Kidney (tissue), 14 donors: ENCODE results near the gene TMEM223. TPM values are rescaled to one million over a fixed set of nuclear protein-coding genes. Genes with fewer than 3 reads are reported as not detected.
"Not testable (repeated sequence)": the region's sequence is repeated elsewhere in the genome, so short reads cannot be mapped to it uniquely, and the experiment has no call there.

Source experiments
- DNase-seq, 5 donors: peaks; one replicate each; pipeline ENCODE4 v3.0.0-alpha.2; 2013 to 2020
- FAIRE-seq: peaks from 2 replicates; lab custom pipeline; 2012; peaks lifted over from hg19 to GRCh38; lab: Jason Lieb, UNC
- H3K27ac ChIP-seq, 2 donors: one replicate each; pipeline ENCODE4 v1.7.0; 2013; ENCODE audit warnings: low read depth in 2 of 2, low read length in 2 of 2, inconsistent platforms in 1 of 2
- H3K27me3 ChIP-seq: one replicate; pipeline ENCODE4 v1.7.1; 2013; ENCODE audit warnings: low read length, inconsistent platforms; ENCODE audit not compliant: control insufficient read depth, insufficient read depth
- H3K36me3 ChIP-seq, 3 donors: one replicate each; pipeline versions ENCODE4 v1.7.0 to v1.7.1; 2013; ENCODE audit warnings: low read length in 3 of 3, control low read depth in 1 of 3, inconsistent platforms in 1 of 3; ENCODE audit not compliant: insufficient read depth in 3 of 3, control insufficient read depth in 2 of 3
- H3K4me1 ChIP-seq, 3 donors: one replicate each; pipeline versions ENCODE4 v1.7.0 to v1.7.1; 2013; ENCODE audit warnings: low read length in 3 of 3, inconsistent platforms in 1 of 3, low read depth in 1 of 3; ENCODE audit not compliant: control insufficient read depth in 2 of 3, insufficient read depth in 2 of 3
- H3K4me3 ChIP-seq, 3 donors: one replicate each; pipeline versions ENCODE4 v1.7.0 to v1.8.1; 2013; ENCODE audit warnings: low read length in 3 of 3, control low read depth in 1 of 3, inconsistent platforms in 1 of 3
- H3K9ac ChIP-seq, 3 donors: one replicate each; pipeline versions ENCODE4 v1.7.0 to v1.7.1; 2013; ENCODE audit warnings: low read length in 3 of 3, control low read depth in 1 of 3, inconsistent platforms in 1 of 3
- H3K9me3 ChIP-seq, 3 donors: one replicate each; pipeline versions ENCODE4 v1.7.0 to v1.7.1; 2013; ENCODE audit warnings: low read length in 3 of 3, control low read depth in 1 of 3, inconsistent platforms in 1 of 3; ENCODE audit not compliant: control insufficient read depth in 2 of 3, insufficient read depth in 1 of 3
- intact Hi-C: fragments of 100-400 bp; cut with DNase I; formaldehyde crosslinking; loops from one replicate; pipeline ENCODE4 v1.11.1; 2022
- polyA plus RNA-seq: library from polyadenylated mRNA; stranded (reverse); fragments of 350-450 nt; fragmentation: Illumina TruSeq; extraction: RNeasy Lipid Tissue Mini Kit (QIAGEN cat#74804); gene quantifications from one replicate; pipeline ENCODE4 v1.2.3, GENCODE V29; 2014; ENCODE audit warnings: low read depth, low replicate concordance; ENCODE audit not compliant: insufficient read depth
- total RNA-seq: library from RNA; stranded (reverse); fragmentation: NEBNext Ultra II Directional; extraction: Animal tissue kit (Norgen Biotek cat#: 25700); gene quantifications from one replicate; pipeline ENCODE4 v1.2.1, GENCODE V29; 2021
- TF ChIP-seq, protein P1 (sequence below): IDR thresholded peaks from 3 replicates; pipeline ENCODE4 v1.5.1; 2012; ENCODE audit warnings: mild to moderate bottlenecking, moderate library complexity, borderline replicate concordance; ENCODE audit not compliant: insufficient read depth; ENCODE audit errors: extremely low read depth
- donor health status: control.
- donor health status: control.
- donor health status: control.
- donor health status: control.
- donor health status: control.
- donor health status: DM: yes; HTN: yes; CAD: no.
- donor health status: Normal renal cell carcinoma (clear cell type).

Gene TMEM223
- total and polyA plus RNA-seq, 2 donors from 2014 or later, result 16.5 to 34.9 TPM

DNA sequence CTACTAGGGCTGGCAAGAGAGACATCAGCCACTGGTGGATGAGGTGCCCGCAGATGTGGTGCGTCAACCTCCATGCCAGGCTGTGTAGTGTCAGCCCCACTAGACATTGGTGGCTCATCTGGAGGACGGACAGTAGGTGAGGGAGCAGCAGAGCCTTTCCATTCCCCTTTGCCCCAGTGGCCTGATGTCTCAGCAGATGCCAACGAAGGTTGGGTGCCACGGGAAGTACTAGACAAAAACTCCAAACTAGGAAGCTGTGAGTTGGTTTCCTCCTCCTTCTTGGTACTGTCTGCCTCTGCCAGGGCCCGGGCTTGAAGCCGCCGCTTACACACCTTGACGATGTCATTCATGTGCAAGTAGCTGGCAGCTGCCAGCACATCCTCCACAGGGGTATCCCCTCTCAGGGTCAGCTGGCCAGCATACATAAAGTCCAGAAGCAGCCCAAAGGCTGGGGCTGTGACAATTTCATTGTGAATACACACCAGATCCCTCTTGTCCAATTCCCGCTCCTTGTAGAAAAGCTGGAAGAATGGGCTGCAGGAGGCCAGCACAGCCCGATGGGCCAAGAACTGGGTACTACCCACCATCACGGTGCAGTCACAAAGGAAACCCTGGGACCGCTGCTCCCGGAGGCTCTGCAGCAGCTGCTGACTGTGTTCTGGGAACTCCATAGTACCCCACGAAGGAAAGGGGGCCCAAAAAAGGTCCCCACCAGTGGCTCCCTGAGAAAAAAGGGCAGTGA lies 38.6 kb downstream of the TMEM223 start:
- TF ChIP-seq, protein P1, sequence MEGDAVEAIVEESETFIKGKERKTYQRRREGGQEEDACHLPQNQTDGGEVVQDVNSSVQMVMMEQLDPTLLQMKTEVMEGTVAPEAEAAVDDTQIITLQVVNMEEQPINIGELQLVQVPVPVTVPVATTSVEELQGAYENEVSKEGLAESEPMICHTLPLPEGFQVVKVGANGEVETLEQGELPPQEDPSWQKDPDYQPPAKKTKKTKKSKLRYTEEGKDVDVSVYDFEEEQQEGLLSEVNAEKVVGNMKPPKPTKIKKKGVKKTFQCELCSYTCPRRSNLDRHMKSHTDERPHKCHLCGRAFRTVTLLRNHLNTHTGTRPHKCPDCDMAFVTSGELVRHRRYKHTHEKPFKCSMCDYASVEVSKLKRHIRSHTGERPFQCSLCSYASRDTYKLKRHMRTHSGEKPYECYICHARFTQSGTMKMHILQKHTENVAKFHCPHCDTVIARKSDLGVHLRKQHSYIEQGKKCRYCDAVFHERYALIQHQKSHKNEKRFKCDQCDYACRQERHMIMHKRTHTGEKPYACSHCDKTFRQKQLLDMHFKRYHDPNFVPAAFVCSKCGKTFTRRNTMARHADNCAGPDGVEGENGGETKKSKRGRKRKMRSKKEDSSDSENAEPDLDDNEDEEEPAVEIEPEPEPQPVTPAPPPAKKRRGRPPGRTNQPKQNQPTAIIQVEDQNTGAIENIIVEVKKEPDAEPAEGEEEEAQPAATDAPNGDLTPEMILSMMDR, result no peak
- peak overlapping the region in 2 of 3 donors; percentile 4 to 98 for H3K9ac ChIP-seq
- peak in 1 of 5 donors; percentile 72 for DNase-seq

DNA sequence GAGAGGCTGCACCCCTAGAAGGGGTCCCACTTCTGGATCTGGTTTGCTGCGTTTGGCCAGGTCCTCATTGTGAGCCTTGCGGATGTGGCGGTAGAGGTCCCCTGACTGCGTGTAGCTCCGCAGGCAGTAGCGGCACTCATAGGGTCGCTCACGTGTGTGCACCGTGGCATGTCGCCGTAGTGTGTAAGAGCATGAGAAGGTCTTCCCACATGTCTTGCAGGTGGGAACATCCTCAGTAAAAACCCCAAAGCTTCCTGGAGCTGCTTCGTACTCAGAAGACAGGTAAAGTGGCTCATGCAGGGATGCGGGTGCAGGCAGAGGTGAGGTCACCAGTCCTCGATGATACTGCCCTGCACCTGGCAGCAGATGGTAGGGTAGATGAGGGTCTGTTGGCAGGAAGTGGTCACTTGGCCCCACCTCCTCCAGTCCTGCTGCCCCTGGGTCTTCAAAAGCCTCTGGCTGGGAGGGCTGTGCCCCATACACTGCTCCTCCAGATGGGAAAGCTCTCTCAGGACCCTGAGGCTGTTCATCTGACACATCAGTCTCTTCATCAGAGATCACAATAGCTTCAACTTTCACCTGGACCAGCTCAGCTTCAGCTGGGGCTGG lies 39.5 kb downstream of the TMEM223 start:
- peaks cover 0 to 13% (median 12%) of the 10 kb centered on the region in 3 donors for H3K4me1 ChIP-seq
- H3K27me3 ChIP-seq, result no peaks in the 10 kb centered on the region
- no peak overlapping the region for H3K9ac ChIP-seq
- intact Hi-C loops, result no loop called here
- FAIRE-seq (no peak), DNase-seq (peak in 1 of 5 donors; percentile 70)
- TF ChIP-seq, protein P1, result no peak
- H3K27ac ChIP-seq, result no peak overlapping the region
- H3K4me3 ChIP-seq, result no peak overlapping the region
- peaks cover 0 to 10% (median 4%) of the 10 kb centered on the region in 3 donors for H3K36me3 ChIP-seq
- no peaks in the 10 kb centered on the region for H3K9me3 ChIP-seq

More for the DNA sequence above, 38.6 kb downstream of the TMEM223 start:
- Histone ChIP-seq H3K9me3 (no peaks in the 10 kb centered on the region), H3K36me3 (peaks cover 0 to 10% (median 4%) of the 10 kb centered on the region in 3 donors), H3K27me3 (no peaks in the 10 kb centered on the region), H3K27ac (peak overlapping the region; percentile 3 to 99), H3K4me3 (peak overlapping the region; percentile 94 to 99 (median 99)), H3K4me1 (peaks cover 0 to 13% (median 12%) of the 10 kb centered on the region in 3 donors)
- FAIRE-seq, result no peak
- intact Hi-C loops, result no loop called here

DNA sequence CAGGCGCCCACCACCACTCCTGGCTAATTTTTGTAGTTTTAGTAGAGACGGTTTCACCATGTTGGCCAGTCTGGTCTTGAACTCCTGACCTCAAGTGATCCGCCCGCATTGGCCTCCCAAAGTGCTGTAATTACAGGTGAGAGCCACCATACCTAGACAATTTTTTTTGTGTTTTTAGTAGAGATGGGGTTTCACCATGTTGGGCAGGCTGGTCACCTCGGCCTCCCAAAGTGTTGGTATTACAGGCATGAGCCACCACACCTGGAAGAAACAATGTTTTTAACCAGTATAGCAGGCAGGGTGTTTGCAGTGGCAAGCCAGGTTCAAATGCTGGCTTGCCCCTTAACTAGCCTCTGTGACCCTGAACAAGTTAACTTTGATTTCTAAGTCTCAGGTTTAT lies 41.9 kb downstream of the TMEM223 start:
- DNase-seq, result peak in 1 of 5 donors; percentile 17
- intact Hi-C loops, H3K27ac ChIP-seq, H3K9me3 ChIP-seq, H3K4me3 ChIP-seq, FAIRE-seq, H3K9ac ChIP-seq, H3K27me3 ChIP-seq: not testable (repeated sequence)
- Histone ChIP-seq H3K4me1 (peaks cover 0 to 13% (median 12%) of the 10 kb centered on the region in 3 donors), H3K36me3 (peaks cover 0 to 10% (median 4%) of the 10 kb centered on the region in 3 donors)
